Activated T-helper 2 cell treated with anti-CD3 and anti-CD28 coated beads, Interferon-gamma antibody, Interleukin-2, Interleukin-4, amounts not matched to agents 10 μg/mL and 5 μg/mL and 100 μg/mL, durations not matched to agents 14 hours and 24 hours and 36 hours (primary cell): ENCODE measurements around the gene FOXJ1. TPM values are rescaled to one million over a fixed set of nuclear protein-coding genes. Genes with fewer than 3 reads are reported as not detected.

Experiments
- DNase-seq: peaks from one replicate; pipeline ENCODE4 v3.0.0; 2021; ENCODE audit warnings: low spot score
- H3K27ac Mint-ChIP-seq: one replicate; pipeline ENCODE4 v1.8.0; 2021; ENCODE audit warnings: mixed read lengths
- H3K27me3 Mint-ChIP-seq: one replicate; pipeline ENCODE4 v1.8.0; 2021; ENCODE audit warnings: low read depth, mixed read lengths
- H3K36me3 Mint-ChIP-seq: one replicate; pipeline ENCODE4 v1.8.0; 2021; ENCODE audit warnings: low read depth, mixed read lengths
- H3K4me1 Mint-ChIP-seq: one replicate; pipeline ENCODE4 v1.8.0; 2021; ENCODE audit warnings: low read depth, mixed read lengths
- H3K4me3 Mint-ChIP-seq: one replicate; pipeline ENCODE4 v1.8.0; 2021; ENCODE audit warnings: low read depth, mild to moderate bottlenecking, moderate library complexity, mixed read lengths
- H3K9me3 Mint-ChIP-seq: one replicate; pipeline ENCODE4 v1.8.0; 2021; ENCODE audit warnings: mixed read lengths
- intact Hi-C: fragments of 100-400 bp; cut with micrococcal nuclease; formaldehyde crosslinking; loops from one replicate; pipeline ENCODE4 v1.15.1; 2023
- total RNA-seq: library from RNA; stranded (reverse); gene quantifications from 2 replicates; pipeline ENCODE4 v1.2.3, GENCODE V29; 2022

Gene FOXJ1
- total RNA-seq, 1 donor from 2014 or later = 0.11 TPM

GRCh38 chr17:76104140-76104895, 36.7 kb downstream of the FOXJ1 start:
- Mint-ChIP-seq H3K36me3 (peaks cover 24% of the 10 kb centered on the region), H3K27me3 (no peaks in the 10 kb centered on the region)
- intact Hi-C loops = loop anchor here (10.0 kb wide), 1 partner anchor 200 kb away; the partner anchor contains the start of gene MRPL38

GRCh38 chr17:76103274-76104139, 37.5 kb downstream of the FOXJ1 start, which contains the start of gene EXOC7:
Gene EXOC7, minus strand, starts transcription at chr17:76103787. Its CDS starts 95 bp downstream, at chr17:76103692.
- no peaks in the 10 kb centered on the region for H3K9me3 Mint-ChIP-seq
- peaks cover 10% of the 10 kb centered on the region for H3K4me1 Mint-ChIP-seq
- DNase-seq = peak; percentile 91
- peaks cover 30% of the 10 kb centered on the region for H3K36me3 Mint-ChIP-seq
- H3K27ac Mint-ChIP-seq = peak within 1 kb of the TSS; percentile 93
- intact Hi-C loops = loop anchor here (2.0 to 10.0 kb wide), 2 partner anchors 31 to 199 kb away; partner anchors contain the start of genes MRPL38 and SRP68
- H3K27me3 Mint-ChIP-seq = no peaks in the 10 kb centered on the region
- H3K4me3 Mint-ChIP-seq = peak within 1 kb of the TSS; percentile 96

More at GRCh38 chr17:76104140-76104895, 36.7 kb downstream of the FOXJ1 start:
- Mint-ChIP-seq H3K4me1 (peaks cover 10% of the 10 kb centered on the region), H3K27ac (peak overlapping the region; percentile 93), H3K9me3 (no peaks in the 10 kb centered on the region), H3K4me3 (peak overlapping the region; percentile 96)
- DNase-seq = no peak

DNA sequence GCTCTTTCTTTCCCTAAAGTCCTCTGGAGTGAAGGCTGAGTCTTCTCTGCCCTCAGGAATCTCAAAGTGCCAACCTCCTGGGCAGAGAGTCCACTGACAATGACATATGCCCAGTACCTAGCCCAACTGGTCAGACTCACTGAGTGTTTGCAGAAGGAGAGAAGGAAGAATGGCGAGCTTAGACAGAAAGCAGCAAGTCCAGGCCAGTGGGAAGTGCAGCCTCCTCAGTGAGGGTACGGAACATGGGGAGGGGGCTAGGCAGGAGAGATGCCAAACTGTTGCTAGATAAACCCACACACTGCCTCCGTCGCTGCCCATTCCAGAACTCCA, 38.1 kb downstream of the FOXJ1 start:
- Mint-ChIP-seq H3K4me1 (peaks cover 10% of the 10 kb centered on the region), H3K4me3 (peak overlapping the region; percentile 96), H3K9me3 (no peaks in the 10 kb centered on the region), H3K27ac (peak overlapping the region; percentile 93), H3K36me3 (peaks cover 32% of the 10 kb centered on the region), H3K27me3 (no peaks in the 10 kb centered on the region)
- intact Hi-C loops = loop anchor here (2.0 to 10.0 kb wide), 2 partner anchors 30 to 198 kb away; partner anchors contain the start of genes MRPL38 and SRP68
- no peak for DNase-seq

DNA sequence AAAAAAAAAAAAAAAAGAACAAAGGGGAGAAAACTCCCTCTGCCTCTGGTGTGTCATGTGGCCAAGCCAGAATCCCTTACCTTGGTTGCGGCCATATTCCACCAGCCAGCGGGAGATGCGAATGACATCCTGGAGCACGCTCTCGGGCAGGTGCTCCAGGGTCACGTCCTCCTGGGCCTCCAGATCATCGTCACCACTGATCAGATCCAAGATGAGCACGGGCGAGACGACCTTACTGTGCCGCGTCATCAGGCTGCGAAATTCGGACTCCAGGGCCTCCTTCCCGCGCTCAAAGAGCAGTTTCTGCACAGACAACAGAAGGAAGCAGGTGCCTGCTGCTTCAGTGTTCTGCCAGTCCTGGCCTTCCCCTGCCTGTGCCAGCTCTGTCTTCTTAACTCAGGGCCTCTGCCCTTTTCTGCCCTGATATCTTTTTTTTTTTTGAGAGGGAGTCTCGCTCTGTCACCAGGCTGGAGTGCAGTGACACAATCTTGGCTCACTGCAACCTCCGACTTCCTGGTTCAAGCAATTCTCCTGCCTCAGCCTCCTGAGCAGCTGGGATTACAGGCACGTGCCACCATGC, 43.2 kb downstream of the FOXJ1 start:
- Mint-ChIP-seq H3K9me3 (no peaks in the 10 kb centered on the region), H3K27me3 (no peaks in the 10 kb centered on the region), H3K4me3 (no peak overlapping the region), H3K27ac (no peak overlapping the region), H3K36me3 (peaks cover 51% of the 10 kb centered on the region), H3K4me1 (peaks cover 11% of the 10 kb centered on the region)
- no peak for DNase-seq
- intact Hi-C loops = no loop called here

- Mint-ChIP-seq H3K9me3 (no peaks in the 10 kb centered on the region), H3K27me3 (no peaks in the 10 kb centered on the region), H3K27ac (no peak overlapping the region), H3K36me3 (peaks cover 55% of the 10 kb centered on the region), H3K4me3 (no peak overlapping the region), H3K4me1 (peaks cover 7% of the 10 kb centered on the region)
- intact Hi-C loops = no loop called here
- DNase-seq = no peak
Measured at GRCh38 chr17:76095943-76096342, 45.1 kb downstream of the FOXJ1 start.

DNA sequence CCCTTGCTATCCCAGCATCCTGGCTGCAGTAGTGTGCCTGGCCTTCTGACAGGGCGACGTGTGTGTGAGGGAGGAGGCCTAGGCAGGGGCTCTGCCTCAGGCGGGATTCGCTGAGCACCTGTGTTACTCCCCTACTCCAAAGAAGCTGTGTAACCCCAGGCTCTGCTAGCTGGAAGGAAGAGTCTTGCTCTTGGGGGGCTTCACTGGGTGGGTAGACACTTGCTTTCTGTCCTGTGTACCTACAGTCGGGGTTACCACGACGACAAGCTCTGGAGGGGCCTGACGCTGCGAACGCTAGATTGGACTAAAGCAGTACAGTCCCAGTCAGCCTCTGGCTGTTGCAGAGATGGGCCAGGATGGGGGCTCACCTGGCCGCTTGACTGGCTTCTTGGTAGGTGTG, 47.0 kb downstream of the FOXJ1 start:
- Mint-ChIP-seq H3K4me1 (peaks cover 4% of the 10 kb centered on the region), H3K27me3 (no peaks in the 10 kb centered on the region), H3K36me3 (peaks cover 54% of the 10 kb centered on the region), H3K4me3 (no peak overlapping the region), H3K9me3 (no peaks in the 10 kb centered on the region), H3K27ac (no peak overlapping the region)
- intact Hi-C loops = no loop called here
- DNase-seq = no peak

GRCh38 chr17:76092526-76093413, 48.3 kb downstream of the FOXJ1 start:
- peaks cover 58% of the 10 kb centered on the region for H3K36me3 Mint-ChIP-seq
- peaks cover 4% of the 10 kb centered on the region for H3K4me1 Mint-ChIP-seq
- H3K27ac Mint-ChIP-seq = no peak overlapping the region
- H3K27me3 Mint-ChIP-seq = no peaks in the 10 kb centered on the region
- H3K9me3 Mint-ChIP-seq = no peaks in the 10 kb centered on the region
- DNase-seq = no peak
- intact Hi-C loops = no loop called here
- H3K4me3 Mint-ChIP-seq = no peak overlapping the region

DNA sequence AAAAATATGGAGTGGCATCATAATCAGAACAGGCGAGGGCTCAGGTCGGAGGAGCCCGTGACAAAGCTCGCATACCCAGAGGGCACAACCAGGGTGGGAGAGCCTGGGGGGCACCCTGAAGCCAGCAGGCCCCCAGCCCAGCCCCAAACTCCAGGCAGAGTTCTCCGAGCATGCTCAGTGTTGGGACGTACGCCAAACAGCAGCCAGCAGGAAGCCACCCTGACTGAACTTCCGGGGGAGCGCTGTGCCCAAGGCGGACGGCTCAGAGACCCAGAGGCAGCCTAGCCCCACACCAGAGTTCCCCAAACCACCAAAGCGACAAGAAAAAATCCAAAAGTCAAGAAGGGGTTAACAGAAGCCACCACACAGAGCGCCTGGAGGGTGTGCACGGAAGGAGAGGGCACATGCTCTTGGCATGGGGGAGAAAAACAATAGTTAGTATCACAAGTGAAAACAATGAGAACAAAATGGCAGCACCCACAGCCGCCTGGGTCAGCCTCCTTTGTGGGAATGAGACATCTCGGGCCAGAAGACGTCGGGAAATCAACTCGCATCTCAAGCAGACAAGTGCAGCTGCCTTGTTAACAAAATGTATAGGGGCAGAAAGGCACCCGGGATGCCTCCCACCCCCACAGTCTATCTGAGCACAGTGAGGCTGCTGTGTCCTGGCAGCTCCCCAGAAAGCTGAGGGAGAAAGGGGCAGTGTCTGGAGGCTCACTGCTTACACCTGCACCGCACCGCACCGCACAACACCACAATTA, 49.3 kb downstream of the FOXJ1 start:
- no peaks in the 10 kb centered on the region for H3K9me3 Mint-ChIP-seq
- H3K27ac Mint-ChIP-seq = peak overlapping the region; percentile 74
- intact Hi-C loops = no loop called here
- H3K4me1 Mint-ChIP-seq = peaks cover 4% of the 10 kb centered on the region
- no peaks in the 10 kb centered on the region for H3K27me3 Mint-ChIP-seq
- H3K4me3 Mint-ChIP-seq = no peak overlapping the region
- peaks cover 58% of the 10 kb centered on the region for H3K36me3 Mint-ChIP-seq
- DNase-seq = no peak

GRCh38 chr17:76090517-76091129, 50.4 kb downstream of the FOXJ1 start:
- no peak overlapping the region for H3K27ac Mint-ChIP-seq
- no peak overlapping the region for H3K4me3 Mint-ChIP-seq
- intact Hi-C loops = no loop called here
- H3K9me3 Mint-ChIP-seq = no peaks in the 10 kb centered on the region
- no peak for DNase-seq
- H3K36me3 Mint-ChIP-seq = peaks cover 59% of the 10 kb centered on the region
- no peaks in the 10 kb centered on the region for H3K27me3 Mint-ChIP-seq
- peaks cover 2% of the 10 kb centered on the region for H3K4me1 Mint-ChIP-seq

- no peaks in the 10 kb centered on the region for H3K9me3 Mint-ChIP-seq
- peaks cover 63% of the 10 kb centered on the region for H3K36me3 Mint-ChIP-seq
- H3K27ac Mint-ChIP-seq = no peak overlapping the region
Measured at GRCh38 chr17:76089680-76090516, 51.1 kb downstream of the FOXJ1 start.

More at GRCh38 chr17:76089680-76090516, 51.1 kb downstream of the FOXJ1 start:
- Mint-ChIP-seq H3K4me1 (peaks cover 2% of the 10 kb centered on the region), H3K27me3 (no peaks in the 10 kb centered on the region), H3K4me3 (no peak overlapping the region)
- intact Hi-C loops = no loop called here
- no peak for DNase-seq
